Kidney (tissue), 14 donors: ENCODE results near the gene EID1. TPM values are rescaled to one million over a fixed set of nuclear protein-coding genes. Genes with fewer than 3 reads are reported as not detected.

Experiments used
- DNase-seq, 5 donors: peaks; one replicate each; pipeline ENCODE4 v3.0.0-alpha.2; 2013 to 2020
- FAIRE-seq: peaks from 2 replicates; lab custom pipeline; 2012; peaks lifted over from hg19 to GRCh38; lab: Jason Lieb, UNC
- H3K27ac ChIP-seq, 2 donors: one replicate each; pipeline ENCODE4 v1.7.0; 2013; ENCODE audit warnings: low read depth in 2 of 2, low read length in 2 of 2, inconsistent platforms in 1 of 2
- H3K27me3 ChIP-seq: one replicate; pipeline ENCODE4 v1.7.1; 2013; ENCODE audit warnings: low read length, inconsistent platforms; ENCODE audit not compliant: control insufficient read depth, insufficient read depth
- H3K36me3 ChIP-seq, 3 donors: one replicate each; pipeline versions ENCODE4 v1.7.0 to v1.7.1; 2013; ENCODE audit warnings: low read length in 3 of 3, control low read depth in 1 of 3, inconsistent platforms in 1 of 3; ENCODE audit not compliant: insufficient read depth in 3 of 3, control insufficient read depth in 2 of 3
- H3K4me1 ChIP-seq, 3 donors: one replicate each; pipeline versions ENCODE4 v1.7.0 to v1.7.1; 2013; ENCODE audit warnings: low read length in 3 of 3, inconsistent platforms in 1 of 3, low read depth in 1 of 3; ENCODE audit not compliant: control insufficient read depth in 2 of 3, insufficient read depth in 2 of 3
- H3K4me3 ChIP-seq, 3 donors: one replicate each; pipeline versions ENCODE4 v1.7.0 to v1.8.1; 2013; ENCODE audit warnings: low read length in 3 of 3, control low read depth in 1 of 3, inconsistent platforms in 1 of 3
- H3K9ac ChIP-seq, 3 donors: one replicate each; pipeline versions ENCODE4 v1.7.0 to v1.7.1; 2013; ENCODE audit warnings: low read length in 3 of 3, control low read depth in 1 of 3, inconsistent platforms in 1 of 3
- H3K9me3 ChIP-seq, 3 donors: one replicate each; pipeline versions ENCODE4 v1.7.0 to v1.7.1; 2013; ENCODE audit warnings: low read length in 3 of 3, control low read depth in 1 of 3, inconsistent platforms in 1 of 3; ENCODE audit not compliant: control insufficient read depth in 2 of 3, insufficient read depth in 1 of 3
- intact Hi-C: fragments of 100-400 bp; cut with DNase I; formaldehyde crosslinking; loops from one replicate; pipeline ENCODE4 v1.11.1; 2022
- polyA plus RNA-seq: library from polyadenylated mRNA; stranded (reverse); fragments of 350-450 nt; fragmentation: Illumina TruSeq; extraction: RNeasy Lipid Tissue Mini Kit (QIAGEN cat#74804); gene quantifications from one replicate; pipeline ENCODE4 v1.2.3, GENCODE V29; 2014; ENCODE audit warnings: low read depth, low replicate concordance; ENCODE audit not compliant: insufficient read depth
- total RNA-seq: library from RNA; stranded (reverse); fragmentation: NEBNext Ultra II Directional; extraction: Animal tissue kit (Norgen Biotek cat#: 25700); gene quantifications from one replicate; pipeline ENCODE4 v1.2.1, GENCODE V29; 2021
- TF ChIP-seq, protein P1 (sequence below): IDR thresholded peaks from 3 replicates; pipeline ENCODE4 v1.5.1; 2012; ENCODE audit warnings: mild to moderate bottlenecking, moderate library complexity, borderline replicate concordance; ENCODE audit not compliant: insufficient read depth; ENCODE audit errors: extremely low read depth
- donor health status: control.
- donor health status: control.
- donor health status: control.
- donor health status: control.
- donor health status: control.
- donor health status: DM: yes; HTN: yes; CAD: no.
- donor health status: Normal renal cell carcinoma (clear cell type).

EID1 gene
- total and polyA plus RNA-seq, 2 donors from 2014 or later, result 119 to 123 TPM

DNA sequence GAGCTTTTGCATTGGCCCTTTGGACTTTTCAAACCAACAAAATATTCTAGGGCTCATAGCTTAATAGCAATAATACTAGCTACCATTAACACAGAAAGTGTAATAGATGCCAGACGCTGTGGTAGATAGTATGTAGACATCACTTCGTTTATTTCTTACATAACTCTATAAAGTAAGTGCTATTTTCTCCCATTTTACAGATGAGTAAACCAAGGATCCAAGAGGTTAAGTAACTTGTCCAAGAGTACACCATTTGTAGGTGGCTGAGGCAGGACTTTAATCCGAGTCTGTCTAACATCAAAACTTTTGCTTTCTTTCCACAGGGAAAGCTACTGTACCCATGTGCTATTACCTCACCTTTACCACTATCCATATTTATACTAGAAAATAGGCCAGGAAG is 12.0 kb downstream of the EID1 start:
- Histone ChIP-seq H3K36me3 (no peaks in the 10 kb centered on the region), H3K27ac (no peak overlapping the region), H3K9me3 (no peaks in the 10 kb centered on the region), H3K4me3 (no peak overlapping the region), H3K9ac (no peak overlapping the region), H3K27me3 (no peaks in the 10 kb centered on the region), H3K4me1 (no peaks in the 10 kb centered on the region)
- no peak for DNase-seq
- TF ChIP-seq, protein P1, sequence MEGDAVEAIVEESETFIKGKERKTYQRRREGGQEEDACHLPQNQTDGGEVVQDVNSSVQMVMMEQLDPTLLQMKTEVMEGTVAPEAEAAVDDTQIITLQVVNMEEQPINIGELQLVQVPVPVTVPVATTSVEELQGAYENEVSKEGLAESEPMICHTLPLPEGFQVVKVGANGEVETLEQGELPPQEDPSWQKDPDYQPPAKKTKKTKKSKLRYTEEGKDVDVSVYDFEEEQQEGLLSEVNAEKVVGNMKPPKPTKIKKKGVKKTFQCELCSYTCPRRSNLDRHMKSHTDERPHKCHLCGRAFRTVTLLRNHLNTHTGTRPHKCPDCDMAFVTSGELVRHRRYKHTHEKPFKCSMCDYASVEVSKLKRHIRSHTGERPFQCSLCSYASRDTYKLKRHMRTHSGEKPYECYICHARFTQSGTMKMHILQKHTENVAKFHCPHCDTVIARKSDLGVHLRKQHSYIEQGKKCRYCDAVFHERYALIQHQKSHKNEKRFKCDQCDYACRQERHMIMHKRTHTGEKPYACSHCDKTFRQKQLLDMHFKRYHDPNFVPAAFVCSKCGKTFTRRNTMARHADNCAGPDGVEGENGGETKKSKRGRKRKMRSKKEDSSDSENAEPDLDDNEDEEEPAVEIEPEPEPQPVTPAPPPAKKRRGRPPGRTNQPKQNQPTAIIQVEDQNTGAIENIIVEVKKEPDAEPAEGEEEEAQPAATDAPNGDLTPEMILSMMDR, result no peak
- no peak for FAIRE-seq
- intact Hi-C loops, result no loop called here

DNA sequence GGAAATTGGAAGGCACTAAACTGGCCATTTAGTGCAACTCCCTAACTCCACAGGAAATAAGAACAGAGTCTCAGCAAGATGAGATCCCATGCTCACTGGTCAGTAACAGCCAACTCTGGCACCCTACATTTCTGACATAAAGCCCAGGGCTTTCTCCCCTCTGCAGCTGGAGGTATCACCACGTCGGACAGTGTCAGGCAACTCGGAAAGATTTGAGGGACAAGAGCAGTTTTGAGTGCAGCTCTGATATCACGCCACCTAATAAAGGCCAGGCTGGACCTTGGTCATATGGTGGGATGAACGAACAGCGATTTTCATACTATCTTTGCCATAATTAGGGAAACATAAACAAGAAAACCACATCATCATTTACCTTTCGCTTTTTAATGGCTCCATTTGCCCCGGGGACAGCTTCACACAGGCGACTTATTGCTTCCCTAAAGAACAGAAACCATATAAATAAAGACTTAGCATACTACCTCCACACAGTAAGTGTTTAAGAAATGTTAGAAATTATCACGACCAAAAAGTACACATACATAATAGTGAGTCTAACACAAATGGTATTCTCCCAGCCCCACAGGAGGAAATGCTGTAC is 12.5 kb downstream of the EID1 start:
- Histone ChIP-seq H3K9ac (no peak overlapping the region), H3K27ac (no peak overlapping the region), H3K27me3 (no peaks in the 10 kb centered on the region), H3K36me3 (no peaks in the 10 kb centered on the region), H3K4me1 (no peaks in the 10 kb centered on the region), H3K9me3 (no peaks in the 10 kb centered on the region), H3K4me3 (no peak overlapping the region)
- FAIRE-seq (no peak), DNase-seq (no peak)
- intact Hi-C loops, result no loop called here
- TF ChIP-seq, protein P1, result no peak

DNA sequence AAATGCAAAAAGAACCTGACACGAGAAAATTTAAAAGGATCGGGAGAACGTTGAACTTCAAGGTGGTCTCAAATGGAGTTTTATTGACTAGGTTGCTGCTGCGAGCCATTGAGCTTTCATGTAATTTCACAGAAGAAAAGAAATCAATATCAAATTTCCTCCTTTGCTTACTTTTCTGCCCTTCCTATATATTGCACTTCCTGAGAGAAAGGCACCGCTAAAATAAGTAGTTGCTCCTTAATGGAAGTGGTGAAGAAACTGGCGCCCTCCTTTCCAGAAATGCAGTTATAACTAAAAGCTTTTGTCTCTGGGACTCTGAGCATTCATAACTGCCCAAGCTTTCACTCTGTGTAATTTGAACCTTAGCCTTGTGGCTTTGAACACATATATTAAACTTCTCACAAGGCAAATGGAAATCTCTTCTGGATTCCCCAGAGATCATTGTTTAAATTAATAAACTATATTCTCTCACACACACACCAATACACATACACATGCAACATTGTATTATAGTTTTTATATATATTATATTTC is 13.4 kb downstream of the EID1 start:
- DNase-seq, result peak in 2 of 5 donors; percentile 48 to 65
- no peak overlapping the region for H3K4me3 ChIP-seq
- TF ChIP-seq, protein P1, result no peak
- H3K9ac ChIP-seq, result no peak overlapping the region
- H3K4me1 ChIP-seq, result no peaks in the 10 kb centered on the region
- H3K9me3 ChIP-seq, result no peaks in the 10 kb centered on the region
- H3K27ac ChIP-seq, result no peak overlapping the region
- no peak for FAIRE-seq
- intact Hi-C loops, result no loop called here
- H3K36me3 ChIP-seq, result no peaks in the 10 kb centered on the region
- H3K27me3 ChIP-seq, result no peaks in the 10 kb centered on the region
